NCI-H2227 (cell line): Measurements from ENCODE around the gene DYNC1I2.

ENCODE experiments used
- DNase-seq: peaks from one replicate; lab custom pipeline; 2025; ENCODE audit not compliant: unreplicated experiment; lab: John Stamatoyannopoulos, UW

The DYNC1I2 gene

DNA sequence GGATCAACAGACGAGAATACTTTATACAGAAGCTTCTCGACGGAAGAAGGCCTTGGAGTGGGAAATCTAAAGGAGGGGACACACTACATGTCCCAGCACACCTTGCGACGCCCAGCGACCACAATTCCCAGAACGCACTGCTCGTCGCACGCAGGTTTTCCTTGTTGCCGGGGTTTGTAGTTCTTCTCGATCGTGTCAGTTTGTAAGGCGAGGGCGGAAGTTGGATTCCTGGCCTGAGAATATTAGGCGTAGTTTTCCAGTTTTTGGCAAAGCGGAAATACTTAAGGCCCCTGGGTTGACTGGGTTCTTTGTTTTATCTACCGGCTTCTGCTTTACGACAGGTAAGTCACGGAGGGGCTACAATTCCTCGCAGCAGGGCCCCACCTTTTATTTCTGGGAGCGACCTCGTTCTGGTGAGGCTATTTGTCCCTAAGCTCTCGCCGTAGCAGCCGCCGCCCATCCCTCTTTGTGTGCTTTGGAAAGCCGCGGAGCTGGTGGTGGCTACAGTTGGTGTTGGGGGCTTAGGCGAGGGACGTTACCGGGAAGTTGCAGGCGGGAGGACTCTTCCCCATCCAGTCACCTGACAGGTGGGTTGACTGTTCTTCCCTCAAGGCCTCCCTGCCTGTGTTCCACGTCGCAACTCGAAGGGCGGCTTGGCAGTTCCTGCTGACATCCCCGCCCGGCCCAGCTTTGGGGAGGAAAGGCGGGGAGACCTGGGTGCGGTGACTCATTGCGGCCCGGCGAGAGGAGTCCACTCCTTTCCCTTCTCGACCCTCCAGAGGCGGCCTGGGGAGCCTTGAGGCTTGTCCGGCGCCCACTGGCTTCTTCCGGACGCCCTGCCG lies at the start of gene DYNC1I2:
DYNC1I2 (plus strand) TSS at position 183 of the 842 bp plus-strand sequence. CDS start 2,687 bp downstream, outside the sequence.
- DNase-seq, result peak; percentile 97

DNA sequence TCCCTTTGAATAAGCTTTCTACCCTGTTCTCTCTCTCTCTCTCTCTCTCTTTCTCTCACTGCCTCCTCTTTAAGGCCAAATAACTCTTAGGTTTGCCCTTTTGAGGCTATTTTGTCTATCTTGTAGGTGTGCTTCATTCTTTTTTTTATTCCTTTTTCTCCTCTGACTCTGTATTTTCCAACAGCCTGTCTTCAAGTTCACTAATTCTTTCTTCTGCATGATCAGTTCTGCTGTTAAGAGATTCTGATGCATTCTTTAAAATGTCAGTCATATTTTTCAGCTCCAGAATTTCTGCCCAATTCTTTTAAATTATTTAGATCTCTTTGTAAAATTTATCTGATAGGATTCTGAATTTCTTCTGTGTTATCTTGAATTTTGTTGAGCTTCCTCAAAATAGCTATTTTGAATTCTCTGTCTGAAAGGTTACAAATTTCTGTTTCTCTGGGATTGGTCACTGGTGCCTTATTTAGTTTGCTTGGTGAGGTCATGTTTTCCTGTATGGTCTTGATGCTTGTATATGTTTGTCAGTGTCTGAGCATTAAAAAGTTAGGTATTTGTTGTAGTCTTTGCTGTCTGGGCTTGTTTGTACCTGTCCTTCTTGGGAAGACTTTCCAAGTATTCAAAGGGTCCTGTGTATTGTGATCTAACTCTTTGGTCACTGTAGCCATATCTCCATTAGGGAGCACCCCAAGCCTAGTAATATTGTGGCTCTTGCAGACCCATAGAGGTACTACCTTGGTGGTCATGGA lies 35.4 kb upstream of the DYNC1I2 start:
- DNase-seq, result no peak

DNA sequence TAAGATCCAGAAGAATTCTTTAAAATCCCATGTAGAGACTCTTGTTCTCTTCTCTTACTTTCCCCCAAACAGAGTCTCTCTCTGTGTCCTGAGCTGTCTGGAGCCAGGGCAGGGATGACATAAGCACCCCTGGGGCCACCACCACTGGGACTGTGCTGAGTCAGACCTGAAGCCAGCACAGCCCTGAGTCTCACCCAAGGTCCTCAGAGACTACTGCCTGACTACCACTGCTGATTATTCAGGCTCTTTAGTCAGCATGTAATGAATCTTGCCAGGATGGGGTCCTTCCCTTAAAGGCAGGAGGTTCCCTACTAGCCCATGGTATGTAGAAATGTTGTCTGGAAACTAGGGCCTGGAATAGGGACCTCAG lies 34.9 kb upstream of the DYNC1I2 start:
- no peak for DNase-seq

DNA sequence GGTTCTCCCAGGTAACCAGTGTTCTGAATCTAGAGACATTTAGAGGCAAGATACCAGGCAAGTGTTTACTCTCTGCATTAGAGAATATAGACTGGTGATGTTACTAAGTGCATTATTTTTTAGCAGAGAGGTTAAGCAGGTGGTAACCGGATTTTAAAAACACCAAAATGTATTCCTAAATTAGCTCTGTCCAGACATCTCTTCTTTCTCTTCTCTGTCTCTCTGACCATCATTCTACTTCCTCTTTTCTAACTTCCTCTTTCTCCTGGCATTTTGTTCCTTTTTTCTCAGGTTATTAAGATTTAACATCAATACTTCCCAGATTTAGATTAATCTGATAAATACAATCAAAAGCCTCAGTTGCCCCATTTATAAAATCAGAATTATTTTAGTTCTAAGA lies 31.7 kb upstream of the DYNC1I2 start:
- no peak for DNase-seq

DNA sequence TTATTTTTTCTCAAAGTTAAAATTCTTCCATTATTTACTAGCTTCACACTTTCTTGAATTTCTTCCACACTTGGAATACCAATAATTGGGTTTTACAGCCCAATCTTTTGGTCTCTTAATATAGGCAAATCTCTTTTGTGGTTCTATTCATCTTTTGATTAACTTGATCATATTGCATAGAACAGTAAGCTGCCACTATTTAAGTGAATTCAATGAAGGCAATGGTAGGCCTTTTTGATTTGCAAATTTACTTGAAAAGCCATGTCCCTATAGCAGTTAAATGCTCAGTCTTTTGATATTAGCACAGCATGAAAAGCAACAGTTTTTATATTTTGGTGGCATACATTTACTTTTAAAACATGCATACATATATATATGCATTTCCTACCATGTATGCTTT lies 20.2 kb upstream of the DYNC1I2 start:
- no peak for DNase-seq

DNA sequence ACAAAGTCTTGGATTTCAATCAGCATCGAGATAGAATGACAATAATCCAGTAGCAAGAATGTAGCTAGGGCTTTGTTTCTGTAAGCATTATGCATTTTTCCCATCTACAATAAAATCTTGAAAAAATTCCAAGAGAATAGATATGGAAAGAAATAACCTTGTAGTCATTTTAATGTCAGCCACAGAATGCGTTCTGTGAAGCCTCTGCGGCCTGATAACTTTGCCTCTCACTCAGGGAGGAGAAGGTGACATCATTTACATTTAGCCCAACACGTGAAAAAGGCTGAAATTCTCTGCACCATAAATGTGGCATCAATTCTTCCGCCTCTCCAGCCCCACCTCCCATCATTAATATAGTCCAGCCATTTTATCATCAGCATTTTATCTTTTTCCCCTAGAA lies 19.1 kb upstream of the DYNC1I2 start:
- no peak for DNase-seq

DNA sequence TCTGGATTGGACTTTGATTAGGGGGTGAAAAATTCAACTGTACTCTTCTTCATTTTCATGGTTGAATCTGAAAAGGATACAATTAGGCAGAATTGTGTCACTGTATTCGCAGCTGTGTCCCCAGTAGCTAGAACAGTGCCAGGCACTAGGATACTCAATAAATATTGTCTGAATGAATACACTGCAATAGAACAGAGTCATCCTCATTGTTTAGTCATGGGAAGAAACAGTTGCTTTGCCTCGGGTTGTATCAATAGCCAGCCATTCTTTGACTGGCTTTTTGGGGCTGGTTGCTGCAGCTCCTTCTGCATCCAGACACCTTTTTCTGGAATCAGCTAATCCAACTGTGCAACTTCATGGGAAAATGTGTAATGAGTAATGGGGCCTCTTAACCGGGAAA lies 18.1 kb upstream of the DYNC1I2 start:
- DNase-seq, result no peak

DNA sequence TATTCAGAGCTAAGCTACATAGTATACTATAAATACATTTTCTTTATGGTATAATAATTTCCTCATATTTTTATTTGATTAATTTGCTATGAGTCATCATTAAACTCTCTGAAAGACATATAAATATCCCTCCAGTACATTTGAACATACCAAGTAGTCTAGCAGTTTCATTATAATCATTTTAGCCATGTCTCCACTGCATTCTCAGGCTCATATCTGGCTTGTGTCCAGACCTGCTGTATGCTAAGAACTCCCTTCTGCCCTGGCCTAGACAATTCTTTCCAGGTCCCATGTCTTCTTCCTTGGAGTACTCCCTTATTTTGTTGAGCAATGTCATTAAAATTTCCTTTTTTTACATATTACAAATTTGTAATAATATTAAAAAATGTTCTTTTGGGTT lies 16.6 kb upstream of the DYNC1I2 start:
- DNase-seq, result no peak

DNA sequence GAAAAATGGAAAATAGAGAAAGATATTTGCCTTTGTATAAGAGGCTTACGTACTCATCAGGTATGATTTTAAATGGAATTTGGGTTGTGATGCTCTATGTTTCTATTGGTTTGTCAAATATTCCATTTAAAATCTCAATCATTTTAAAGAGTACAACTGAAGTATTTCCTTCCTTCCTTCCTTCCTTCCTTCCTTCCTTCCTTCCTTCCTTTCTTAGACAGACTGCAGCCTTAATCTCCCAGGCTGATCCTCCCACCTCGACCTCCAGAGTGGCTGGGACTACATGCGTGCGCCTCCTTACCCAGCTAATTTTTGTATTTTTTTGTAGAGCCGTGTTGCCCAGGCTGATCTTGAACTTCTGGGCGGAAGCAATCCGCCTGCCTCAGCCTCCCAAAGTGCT lies 15.4 kb upstream of the DYNC1I2 start:
- DNase-seq, result no peak

DNA sequence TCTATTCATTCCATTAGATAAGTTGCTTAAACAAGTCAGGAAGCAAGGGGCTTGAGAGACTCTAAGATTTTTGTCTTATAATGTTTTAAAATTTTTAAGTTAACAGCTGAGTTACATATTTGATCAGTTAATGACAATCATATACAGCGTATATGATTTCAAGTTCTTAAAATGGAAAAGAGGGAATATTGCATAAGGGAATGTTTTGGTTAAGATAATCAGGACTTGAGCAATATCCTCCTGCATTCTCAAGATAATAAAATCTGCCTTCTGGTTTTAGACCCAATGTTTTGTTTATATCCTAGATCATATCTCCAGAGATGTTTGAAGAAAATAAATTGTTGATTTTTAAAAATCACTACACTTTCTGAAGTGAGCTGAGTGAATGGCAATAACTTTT lies 13.4 kb upstream of the DYNC1I2 start:
- DNase-seq, result no peak

DNA sequence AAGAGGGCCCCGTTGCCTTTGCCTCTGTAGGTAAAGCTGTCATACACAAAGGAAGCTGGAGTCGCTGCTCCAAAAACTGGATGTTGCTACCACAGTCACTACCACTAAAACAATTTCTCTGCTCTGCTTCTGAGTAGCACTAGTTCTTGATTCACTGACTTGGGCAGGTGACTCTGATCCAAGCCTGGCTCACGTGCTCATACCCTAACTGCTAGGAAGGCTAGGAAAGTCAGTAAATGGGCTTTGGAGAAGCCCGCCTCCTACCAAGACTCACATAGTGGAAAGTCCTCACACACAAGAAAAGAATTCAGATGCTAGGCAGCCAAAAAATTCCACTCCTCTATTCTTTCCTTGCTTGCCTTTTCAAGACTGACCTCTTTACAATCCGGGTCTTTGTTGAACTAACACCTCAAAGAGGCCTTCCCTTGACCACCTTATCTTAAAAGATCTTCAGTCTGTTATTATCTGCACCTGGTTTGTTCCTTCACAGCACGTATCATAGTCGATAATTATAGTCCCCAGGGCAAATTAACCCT lies 11.4 kb upstream of the DYNC1I2 start:
- peak; percentile 77 for DNase-seq

DNA sequence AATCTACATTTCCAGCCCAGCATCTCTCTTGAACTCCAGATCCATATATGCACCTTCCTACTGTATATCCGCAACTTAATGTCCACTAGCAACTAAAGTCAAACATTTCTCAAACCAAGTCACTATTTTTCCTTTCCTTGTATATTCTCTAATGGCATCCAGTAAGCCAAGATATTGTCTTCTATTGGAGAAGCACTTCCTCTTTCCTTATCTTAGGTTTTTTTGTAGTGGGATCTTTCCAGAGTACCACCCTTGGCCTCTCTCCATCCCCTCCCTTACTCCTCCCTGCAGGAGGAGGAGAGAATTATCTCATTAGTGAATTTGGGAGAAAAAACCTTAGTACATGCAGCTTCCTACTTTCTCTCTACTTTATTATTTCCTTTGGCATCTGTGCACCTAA lies 8.7 kb upstream of the DYNC1I2 start:
- no peak for DNase-seq

DNA sequence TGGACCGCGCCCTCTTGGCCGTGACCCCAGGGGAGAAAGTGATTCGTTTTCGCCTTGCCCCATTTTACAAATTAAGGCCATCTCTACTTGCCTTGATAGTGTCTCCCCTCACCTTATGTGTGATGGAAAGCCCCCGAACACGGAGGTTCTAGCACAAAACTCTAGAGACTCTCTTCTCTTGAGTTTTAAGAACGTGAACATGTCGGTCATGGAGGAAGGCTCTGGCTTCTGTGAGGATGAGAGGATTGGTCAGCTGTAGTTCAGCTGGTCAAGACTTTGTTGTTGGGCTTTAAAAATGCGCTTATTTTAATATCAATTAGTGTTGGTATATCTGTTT lies 828 bp downstream of the DYNC1I2 start:
- DNase-seq, result no peak

DNA sequence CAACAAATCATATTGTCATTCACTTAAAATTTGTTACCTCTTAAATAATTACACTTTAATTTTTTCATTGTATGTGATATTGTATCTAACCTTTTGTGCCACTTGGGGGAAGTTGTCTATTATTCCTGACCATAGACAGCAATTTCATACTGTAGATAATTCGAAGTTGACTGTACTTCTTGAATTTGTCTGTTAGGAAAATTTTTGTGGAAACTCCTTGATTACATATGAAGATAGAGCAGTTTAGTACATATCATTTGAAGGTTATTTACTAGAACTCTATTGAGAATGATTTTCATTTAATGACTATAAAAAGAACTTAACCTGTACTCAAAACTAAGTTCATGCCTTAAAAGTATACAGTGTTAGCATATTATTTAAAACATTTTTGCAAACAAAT lies 5.1 kb downstream of the DYNC1I2 start:
- DNase-seq, result no peak

DNA sequence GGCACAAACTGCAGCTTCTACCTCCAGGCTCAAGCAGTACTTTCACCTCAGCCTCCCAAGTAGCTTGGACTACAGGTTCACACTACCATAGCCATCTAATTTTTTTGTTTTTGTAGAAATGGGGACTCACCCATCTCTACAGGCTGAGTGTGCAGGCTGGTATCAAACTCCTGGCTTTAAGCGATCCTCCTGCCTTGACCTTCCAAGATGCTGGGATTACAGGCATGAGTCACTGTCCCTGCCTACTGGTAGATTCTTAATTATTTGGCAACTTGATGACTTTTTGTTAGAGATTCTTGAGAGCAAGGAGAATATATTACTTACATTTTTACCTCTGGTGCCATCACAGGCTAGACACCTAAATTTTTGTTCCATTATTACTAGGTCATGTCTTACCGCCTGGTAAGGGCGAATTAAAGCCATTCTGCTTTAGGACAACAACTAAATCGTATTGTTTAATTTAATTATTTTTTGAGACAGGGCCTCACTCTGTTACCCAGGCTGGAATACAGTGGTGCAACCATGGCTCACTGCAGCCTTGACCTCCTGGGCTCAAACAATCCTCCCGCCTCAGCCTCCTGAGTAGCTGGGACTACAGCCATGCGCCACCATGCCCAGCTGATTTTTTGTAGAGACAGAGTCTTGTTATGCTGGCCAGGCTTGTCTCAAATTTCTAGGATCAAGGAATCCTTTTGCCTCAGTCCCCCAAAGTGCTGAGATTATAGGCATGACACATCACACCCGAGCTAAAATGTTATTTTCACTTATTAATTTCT lies 15.7 kb downstream of the DYNC1I2 start:
- no peak for DNase-seq

DNA sequence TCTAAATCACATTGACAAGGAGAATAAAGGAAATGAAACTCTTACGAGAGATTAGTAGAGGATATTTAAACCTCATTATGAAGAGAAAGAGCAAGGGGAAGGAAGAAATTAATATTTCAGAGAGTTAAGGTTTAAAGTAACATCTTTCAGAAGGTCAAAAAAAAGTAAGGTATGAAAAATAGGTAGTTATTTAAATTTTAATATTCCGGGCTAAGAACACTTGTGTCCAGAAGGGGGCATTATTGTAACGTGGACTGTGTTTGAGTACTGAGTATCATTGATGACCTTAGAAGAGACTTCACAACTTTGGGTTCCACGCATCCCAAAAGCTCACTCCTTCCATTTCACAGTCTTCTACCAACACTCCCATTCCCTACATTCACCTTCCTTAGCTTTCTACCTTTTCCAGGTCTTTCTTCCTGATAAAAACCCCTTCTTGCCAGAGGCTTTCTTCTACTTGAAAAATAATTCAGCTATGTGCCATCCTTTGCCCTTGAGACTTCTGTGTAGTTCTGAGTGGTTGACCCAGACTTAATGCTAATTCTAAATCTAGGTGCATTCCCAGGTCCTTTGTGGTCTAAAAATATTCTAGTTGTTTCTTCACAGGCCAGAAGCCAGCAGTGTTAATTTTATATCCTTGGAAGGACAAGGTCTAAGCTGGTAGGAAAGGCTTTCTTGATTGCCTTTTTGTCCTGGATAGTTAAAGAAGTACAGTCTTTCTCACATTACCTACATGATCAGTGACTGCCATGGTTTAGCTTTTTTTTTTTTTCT lies 16.5 kb downstream of the DYNC1I2 start:
- peak; percentile 70 for DNase-seq

DNA sequence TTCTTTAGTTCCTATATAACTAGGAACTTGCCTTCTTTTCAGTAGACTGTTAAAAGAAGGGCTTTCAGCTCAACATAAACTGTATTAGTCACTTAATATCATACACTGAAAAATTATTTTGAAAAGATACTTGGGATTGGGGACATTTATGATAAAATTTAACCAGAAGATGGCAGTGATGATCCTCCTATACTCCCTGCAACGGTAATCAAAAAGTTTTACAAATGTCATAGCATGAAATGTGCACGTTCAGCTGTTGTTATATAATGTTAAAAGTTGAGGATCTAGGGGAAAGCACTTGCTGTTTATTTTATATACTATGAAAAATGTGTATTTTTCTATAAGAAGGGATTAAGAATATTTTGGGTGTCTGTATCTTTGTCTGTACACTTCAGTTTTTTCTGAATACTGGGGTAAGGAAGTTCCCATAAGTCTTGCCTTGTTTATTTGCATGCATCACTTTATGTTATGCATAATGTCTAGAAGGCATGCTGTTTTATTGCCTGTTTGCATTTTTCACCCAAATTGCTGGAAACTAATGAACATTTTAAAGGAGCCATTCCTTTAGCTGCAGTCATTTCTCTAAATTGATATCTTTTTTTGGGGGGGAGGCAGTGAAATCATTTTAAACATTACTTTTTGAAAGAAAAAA lies 19.0 kb downstream of the DYNC1I2 start:
- peak; percentile 59 for DNase-seq

DNA sequence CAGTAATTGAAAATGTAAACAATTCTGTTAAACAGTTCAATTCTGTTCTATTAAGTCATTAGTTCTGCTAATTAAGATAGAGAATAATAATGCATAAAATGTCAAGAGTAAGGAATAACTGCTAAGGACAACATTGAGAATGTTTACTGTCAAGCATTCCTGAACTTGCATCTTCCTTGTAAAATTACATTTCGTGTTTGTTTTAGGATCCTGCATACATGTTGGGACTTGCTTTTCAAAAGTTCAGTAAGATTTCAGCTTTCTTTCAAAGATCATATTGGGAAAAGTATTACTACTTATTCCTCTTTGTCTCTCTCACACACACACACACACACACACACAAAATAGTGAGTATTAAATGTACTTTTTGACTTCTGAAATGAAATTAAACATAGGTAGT lies 20.5 kb downstream of the DYNC1I2 start:
- DNase-seq, result no peak

DNA sequence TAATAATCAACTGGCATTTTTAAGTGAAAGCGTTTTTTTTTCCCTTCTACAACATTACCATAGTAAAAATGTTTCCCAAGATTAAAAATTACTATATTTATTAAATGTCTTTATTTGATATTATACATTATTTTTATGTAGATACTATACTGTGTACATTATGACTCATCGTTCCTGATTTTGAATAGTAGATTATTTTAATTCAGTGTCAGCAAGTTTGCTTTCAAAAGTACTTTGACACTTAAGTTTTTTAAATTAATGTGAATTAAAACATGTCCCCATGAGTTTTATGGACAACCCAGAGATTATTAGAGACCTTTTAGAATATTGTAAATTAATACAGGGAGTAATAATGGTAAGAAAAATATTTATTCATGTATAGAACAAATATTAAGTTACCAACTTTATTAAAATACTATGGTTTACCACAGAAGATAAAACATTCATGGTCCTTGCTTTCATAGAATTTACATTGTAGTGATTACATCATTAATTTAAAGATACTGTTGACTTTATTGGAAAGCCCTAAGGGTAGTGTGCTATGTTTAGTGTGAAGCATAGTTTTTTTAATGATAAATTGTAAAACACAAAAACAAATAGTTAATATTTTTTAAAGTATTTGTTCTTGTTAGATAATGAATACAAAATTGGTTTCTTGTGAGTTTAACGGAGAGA lies 21.9 kb downstream of the DYNC1I2 start:
- DNase-seq, result no peak

DNA sequence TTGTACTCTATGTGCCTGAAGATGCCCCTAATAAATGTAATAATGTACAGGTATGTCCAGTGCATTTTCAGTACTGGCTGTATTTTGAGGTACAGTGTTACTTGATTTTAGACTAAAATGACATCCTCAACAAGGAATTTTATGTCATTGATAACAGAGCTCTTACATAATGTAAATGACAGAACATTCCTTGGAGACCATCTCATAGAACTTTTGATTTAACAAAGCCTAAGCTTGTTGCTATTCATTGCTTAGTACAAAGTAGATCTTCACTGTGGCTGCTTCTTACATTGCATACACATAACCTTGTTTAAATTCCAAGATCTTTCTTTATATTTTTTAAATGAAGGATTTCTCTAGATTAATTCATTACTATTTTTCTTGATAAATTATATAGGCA lies 24.1 kb downstream of the DYNC1I2 start:
- DNase-seq, result no peak
